Activated CD4-positive, alpha-beta T cell treated with anti-CD3 and anti-CD28 coated beads, Interleukin-2, Interleukin-6, amounts not matched to agents 100 ng/mL and 50 ng/mL, durations not matched to agents 16 hours and 8 hours (primary cell): ENCODE measurements around the gene HTRA3.
A peak's percentile ranks its signal among the peaks of the same experiment; 100 is the strongest.

ENCODE experiments used
- DNase-seq: peaks from one replicate; pipeline ENCODE4 v3.0.0-alpha.2; 2020

HTRA3 gene

GRCh38 chr4:8269535-8270417 lies at the start of gene HTRA3:
Gene HTRA3 (plus strand): TSS chr4:8269754. CDS start chr4:8269969, 215 bp downstream.
- no peak for DNase-seq

DNA sequence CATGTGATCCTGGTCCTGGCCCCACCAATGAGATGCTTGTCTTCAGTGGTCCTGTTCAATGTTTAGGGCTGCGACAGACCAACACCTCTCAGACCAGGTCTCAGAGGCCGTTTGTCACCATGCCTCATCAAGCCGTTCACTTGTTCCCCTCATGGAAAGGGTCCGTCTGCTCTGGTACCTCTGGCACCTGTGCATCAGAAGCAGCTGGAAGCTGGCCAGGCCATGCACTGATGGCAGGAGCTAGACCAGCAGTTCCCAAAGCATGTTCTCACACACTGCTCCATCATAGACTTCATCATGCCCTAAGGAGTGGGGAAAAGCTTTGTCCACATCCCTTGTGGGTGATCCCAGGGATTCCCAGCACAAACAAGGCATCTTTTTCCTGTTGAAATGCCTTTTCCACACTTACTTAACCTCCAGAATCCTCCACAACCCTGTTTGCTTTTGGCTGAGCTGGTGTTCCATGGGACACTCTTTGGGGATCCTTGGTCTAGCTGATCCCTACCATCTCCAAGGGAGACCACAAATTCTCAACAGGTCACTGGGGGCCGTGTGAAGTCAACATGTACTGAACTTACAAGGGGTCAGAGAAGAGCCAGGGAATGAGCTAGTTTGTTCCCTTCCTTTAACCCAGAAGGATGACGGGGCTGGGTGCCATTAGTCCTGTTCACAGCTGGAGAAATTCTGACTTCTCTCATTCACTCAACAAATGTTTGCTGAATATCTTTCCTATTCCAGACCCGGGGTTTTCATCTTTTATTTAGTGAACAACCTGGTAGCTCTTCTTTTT lies 48.7 kb upstream of the HTRA3 start:
- DNase-seq: no peak

GRCh38 chr4:8221476-8221875 lies 48.1 kb upstream of the HTRA3 start:
- DNase-seq: peak; percentile 32

DNA sequence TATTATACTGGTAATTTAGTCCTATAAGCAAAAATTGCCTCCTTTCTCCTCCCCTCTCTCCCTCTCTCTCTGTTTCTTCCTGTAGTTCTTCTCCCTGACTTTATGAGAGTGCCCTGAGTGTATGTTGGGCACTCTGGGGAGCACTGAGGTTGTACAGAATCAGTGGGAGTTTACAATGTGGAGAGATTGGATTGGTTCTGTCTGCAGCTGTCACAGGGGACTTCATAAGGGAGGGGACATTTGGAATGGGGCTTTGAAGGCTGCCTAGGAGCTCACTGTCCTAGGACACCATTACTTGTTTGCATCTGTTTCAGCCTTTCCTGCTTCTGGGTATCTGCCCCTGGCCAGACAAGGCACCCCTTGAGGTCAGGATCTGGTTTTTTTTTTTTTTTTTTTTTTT lies 47.6 kb upstream of the HTRA3 start:
- DNase-seq: no peak

DNA sequence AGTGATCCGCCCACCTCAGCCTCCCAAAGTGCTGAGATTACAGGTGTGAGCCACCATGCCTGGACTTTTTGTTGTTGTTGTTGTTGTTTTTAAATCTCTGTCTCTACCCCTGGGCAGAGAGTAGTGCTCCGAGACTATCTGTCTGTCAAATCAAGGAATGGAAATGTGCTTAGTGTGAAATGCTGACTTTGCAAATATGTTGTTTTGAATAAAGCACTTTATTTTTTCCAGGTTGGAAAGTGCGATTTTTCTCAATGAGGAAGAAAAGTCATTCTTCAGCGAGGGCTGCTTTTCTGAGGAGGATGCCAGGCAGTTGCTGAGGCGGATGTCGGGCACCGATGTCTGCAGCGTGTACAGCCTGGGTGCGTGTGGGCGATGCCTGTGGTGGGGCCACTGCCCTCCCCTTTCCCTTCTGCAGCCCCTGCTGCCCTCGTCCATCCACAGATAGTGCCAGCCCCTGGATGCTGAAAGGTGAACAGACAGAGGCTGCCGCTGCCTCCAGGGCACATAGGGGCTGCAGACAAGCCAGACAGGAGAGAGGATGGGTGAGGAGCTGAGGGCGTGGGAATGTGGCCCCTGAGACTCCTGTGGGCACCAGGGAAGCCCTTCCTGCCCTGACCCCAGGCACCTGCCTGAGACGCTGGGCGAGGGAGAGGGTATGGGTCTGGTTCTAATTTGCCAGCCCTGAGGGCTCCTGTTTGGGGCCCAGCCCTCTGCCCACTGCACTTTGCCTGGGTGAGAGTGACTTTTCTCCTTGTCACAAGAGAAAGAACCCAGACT lies 46.8 kb upstream of the HTRA3 start:
- DNase-seq: no peak

- DNase-seq: no peak
Observed at GRCh38 chr4:8224267-8224974, 45.1 kb upstream of the HTRA3 start.

GRCh38 chr4:8224975-8225625 lies 44.5 kb upstream of the HTRA3 start:
- DNase-seq: no peak

GRCh38 chr4:8225706-8226443 lies 43.7 kb upstream of the HTRA3 start:
- no peak for DNase-seq

DNA sequence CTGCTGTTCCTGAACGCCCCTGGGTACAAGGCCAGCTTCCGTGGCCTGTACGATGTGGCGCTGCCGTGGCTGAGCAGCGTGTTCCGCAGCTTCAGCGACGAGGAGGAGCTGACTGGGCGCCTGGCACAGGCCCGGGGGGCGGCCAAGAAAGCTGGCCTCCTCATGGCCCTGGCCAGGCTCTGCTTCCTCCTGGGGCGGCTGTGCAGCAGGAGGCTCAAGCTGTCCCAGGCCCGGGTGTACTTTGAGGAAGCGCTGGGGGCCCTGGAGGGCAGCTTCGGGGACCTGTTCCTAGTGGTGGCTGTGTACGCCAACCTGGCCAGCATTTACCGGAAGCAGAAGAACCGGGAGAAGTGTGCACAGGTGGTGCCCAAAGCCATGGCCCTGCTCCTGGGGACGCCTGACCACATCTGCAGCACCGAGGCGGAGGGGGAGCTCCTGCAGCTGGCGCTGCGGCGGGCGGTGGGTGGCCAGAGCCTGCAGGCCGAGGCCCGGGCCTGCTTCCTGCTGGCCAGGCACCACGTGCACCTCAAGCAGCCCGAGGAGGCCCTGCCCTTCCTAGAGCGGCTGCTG lies 42.3 kb upstream of the HTRA3 start:
- DNase-seq: no peak

DNA sequence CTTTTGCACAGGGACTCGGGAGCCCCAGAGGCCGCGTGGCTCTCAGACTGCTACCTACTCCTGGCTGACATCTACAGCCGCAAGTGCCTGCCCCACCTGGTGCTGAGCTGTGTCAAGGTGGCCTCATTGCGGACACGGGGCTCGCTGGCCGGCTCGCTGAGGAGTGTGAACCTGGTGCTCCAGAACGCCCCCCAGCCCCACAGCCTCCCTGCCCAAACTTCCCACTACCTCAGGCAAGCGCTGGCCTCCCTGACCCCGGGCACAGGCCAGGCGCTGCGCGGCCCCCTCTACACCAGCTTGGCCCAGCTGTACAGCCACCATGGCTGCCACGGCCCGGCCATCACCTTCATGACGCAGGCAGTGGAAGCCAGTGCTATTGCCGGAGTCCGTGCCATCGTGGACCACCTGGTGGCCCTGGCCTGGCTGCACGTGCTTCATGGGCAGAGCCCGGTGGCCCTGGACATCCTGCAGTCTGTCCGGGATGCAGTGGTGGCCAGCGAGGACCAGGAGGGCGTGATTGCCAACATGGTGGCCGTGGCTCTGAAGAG lies 41.7 kb upstream of the HTRA3 start:
- DNase-seq: no peak

- peak; percentile 87 for DNase-seq
Observed at GRCh38 chr4:8228319-8229250, 41.0 kb upstream of the HTRA3 start.

- DNase-seq: no peak
Observed at GRCh38 chr4:8229331-8229975, 40.1 kb upstream of the HTRA3 start.

- no peak for DNase-seq
Observed at GRCh38 chr4:8230033-8230432, 39.5 kb upstream of the HTRA3 start.

DNA sequence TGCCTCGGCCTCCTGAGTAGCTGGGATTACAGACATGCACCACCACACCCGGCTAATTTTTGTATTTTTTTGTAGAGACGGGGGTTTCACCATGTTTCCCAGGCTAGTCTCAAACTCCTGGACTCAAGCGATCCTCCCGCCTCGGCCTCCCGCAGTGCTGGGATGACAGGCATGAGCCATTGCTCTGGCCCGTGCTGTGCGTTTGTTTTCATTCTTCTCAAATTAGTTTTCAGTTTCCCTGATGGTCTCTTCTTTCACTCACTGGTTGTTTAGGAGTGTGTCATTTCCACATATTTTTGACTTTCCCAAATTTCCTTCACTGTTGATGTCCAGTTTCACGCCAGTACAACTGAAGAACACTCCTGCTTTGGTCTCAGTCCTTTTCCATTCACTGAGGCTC lies 38.7 kb upstream of the HTRA3 start:
- no peak for DNase-seq

- DNase-seq: no peak
Observed at GRCh38 chr4:8231551-8232049, 38.0 kb upstream of the HTRA3 start.

GRCh38 chr4:8232748-8233147 lies 36.8 kb upstream of the HTRA3 start:
- no peak for DNase-seq

- DNase-seq: no peak
Observed at GRCh38 chr4:8233672-8234484, 35.7 kb upstream of the HTRA3 start.

DNA sequence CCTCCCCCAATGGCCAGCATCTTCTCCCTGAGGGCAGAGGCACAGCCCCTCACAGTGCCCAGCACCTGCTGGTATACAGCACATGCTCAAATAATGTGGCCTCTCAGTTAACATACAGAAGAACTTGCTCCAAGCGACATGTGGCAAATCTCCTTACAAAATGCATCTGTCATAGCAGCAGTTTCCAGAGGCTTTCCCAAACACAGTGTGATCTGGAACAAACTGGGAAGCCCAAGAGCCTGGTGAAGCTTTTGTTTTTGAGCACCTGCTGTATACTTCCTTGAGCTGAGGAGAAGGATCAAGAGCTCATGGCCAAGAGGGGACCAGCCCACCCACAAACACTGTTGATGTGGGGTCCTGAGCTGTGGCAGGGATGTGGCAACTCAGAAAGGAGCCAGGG lies 34.8 kb upstream of the HTRA3 start:
- no peak for DNase-seq
